HepG2 (cell line): ENCODE data around the gene LCN12. TPM values are rescaled to one million over a fixed set of nuclear protein-coding genes. Genes with fewer than 3 reads are reported as not detected.

Experiments
- ATAC-seq: fragments of 200-7000 bp; cut with Tn5 transposase; 3 replicates; pipeline ENCODE4 v1.9.1; 2020; ENCODE audit warnings: mild to moderate bottlenecking, moderate library complexity
- BruUV-seq: library from RNA; stranded (reverse); fragments of 400-500 nt; replicated peaks from 2 replicates; lab custom pipeline; 2021; lab: Mats Ljungman, UMichigan
- CTCF ChIA-PET: fragments of 300-600 bp; formaldehyde crosslinking; extraction: SDS; loops from one replicate; lab custom pipeline; 2021; ENCODE audit warnings: low total read pairs, inconsistent platforms, low intra/inter-chr PET ratio; lab: Yijun Ruan, JAX
- POLR2A ChIA-PET: fragments of 350-600 bp; sonication (Branson Sonifier 250); formaldehyde crosslinking; loops from one replicate; lab custom pipeline; 2020; ENCODE audit warnings: antibody characterized with exemption, inconsistent platforms; lab: Yijun Ruan, JAX
- DNase-seq: peaks from one replicate; pipeline ENCODE4 v3.0.0-alpha.2; 2015; ENCODE audit warnings: low spot score
- FAIRE-seq: peaks from 3 replicates; lab custom pipeline; 2011; peaks lifted over from hg19 to GRCh38; lab: Jason Lieb, UNC
- H2AFZ ChIP-seq: one replicate; pipeline ENCODE4 v1.6.1; 2011; ENCODE audit warnings: low read length, inconsistent platforms
- H3K27ac ChIP-seq: fragments of 300-600 bp; 3 replicates; pipeline ENCODE4 v1.8.0; 2011; ENCODE audit warnings: mixed run types, mild to moderate bottlenecking, mixed read lengths, low read length, inconsistent platforms; ENCODE audit not compliant: insufficient read depth; ENCODE audit errors: extremely low read length
- H3K27me3 ChIP-seq, 2 experiments: fragments of 200-600 bp in 1 of 2; 2 replicates in 1 of 2; 3 replicates in 1 of 2; pipeline versions ENCODE4 v1.6.0 to v1.8.0; 2011; ENCODE audit warnings: low read length in 2 of 2, mild to moderate bottlenecking in 2 of 2, moderate library complexity in 2 of 2, inconsistent platforms in 1 of 2; ENCODE audit not compliant: insufficient read depth in 2 of 2, control insufficient read depth in 1 of 2
- H3K36me3 ChIP-seq, 2 experiments: fragments of 200-600 bp in 1 of 2; replicated peaks in 1 of 2; 2 replicates in 1 of 2; 3 replicates in 1 of 2; pipeline versions ENCODE4 v1.5.1 to v1.8.0; 2011; ENCODE audit warnings: low read length in 2 of 2, inconsistent platforms in 1 of 2; ENCODE audit not compliant: insufficient read depth in 2 of 2, control insufficient read depth in 1 of 2
- H3K4me1 ChIP-seq: 2 replicates; pipeline ENCODE4 v1.5.1; 2012; ENCODE audit warnings: low read length, inconsistent platforms; ENCODE audit not compliant: insufficient read depth
- H3K4me2 ChIP-seq: 2 replicates; pipeline ENCODE4 v1.6.0; 2011; ENCODE audit warnings: low read depth, low read length, inconsistent platforms
- H3K4me3 ChIP-seq, 3 experiments: fragments of 200-600 bp in 1 of 3; sonication (generic), shearing (Covaris generic) in 1 of 3; replicated peaks in 1 of 3; 2 replicates each; pipeline ENCODE4 v1.5.1; 2011 to 2016; ENCODE audit warnings: low read length in 3 of 3, inconsistent platforms in 2 of 3, low read depth in 2 of 3, mild to moderate bottlenecking in 2 of 3, control low read depth in 1 of 3, mixed read lengths in 1 of 3; ENCODE audit not compliant: insufficient read depth in 1 of 3
- H3K79me2 ChIP-seq: one replicate; pipeline ENCODE4 v1.6.1; 2011; ENCODE audit warnings: low read length, inconsistent platforms; ENCODE audit not compliant: insufficient read depth
- H3K9ac ChIP-seq: 2 replicates; pipeline ENCODE4 v1.6.0; 2011; ENCODE audit warnings: mild to moderate bottlenecking, low read depth, low read length, inconsistent platforms; ENCODE audit not compliant: insufficient read depth
- H3K9me3 ChIP-seq: 2 replicates; pipeline ENCODE4 v1.5.1; 2012; ENCODE audit warnings: mild to moderate bottlenecking, low read length
- H4K20me1 ChIP-seq: 2 replicates; pipeline ENCODE4 v1.6.0; 2011; ENCODE audit warnings: inconsistent platforms, mild to moderate bottlenecking, low read length, moderate library complexity; ENCODE audit not compliant: insufficient read depth
- BRF2 ChIP-seq: sonication (generic); formaldehyde crosslinking; IDR thresholded peaks from 2 replicates; pipeline ENCODE4 v1.8.1; 2022; ENCODE audit warnings: mild to moderate bottlenecking, missing genetic modification reagents
- KLF16 ChIP-seq, 2 experiments: sonication (generic) in 1 of 2; formaldehyde crosslinking in 1 of 2; IDR thresholded peaks; 2 replicates each; pipeline versions ENCODE4 v1.6.1 to v1.8.0; 2016 to 2023; ENCODE audit warnings: missing genetic modification reagents in 2 of 2, missing compliant biosample characterization in 1 of 2
- RBM22 ChIP-seq: fragments of 200-400 bp; formaldehyde crosslinking; optimal IDR thresholded peaks from 2 replicates; pipeline ENCODE3; 2017; ENCODE audit warnings: mild to moderate bottlenecking, low read length, moderate library complexity
- ZBTB39 ChIP-seq: sonication (generic); formaldehyde crosslinking; IDR thresholded peaks from 2 replicates; pipeline ENCODE4 v1.5.0; 2020; ENCODE audit warnings: missing genetic modification reagents
- ZNF605 ChIP-seq: sonication (generic); formaldehyde crosslinking; IDR thresholded peaks from 2 replicates; pipeline ENCODE4 v1.8.0; 2022; ENCODE audit warnings: mild to moderate bottlenecking, missing genetic modification reagents
- WGBS: methylation state at CpG from one replicate; pipeline ENCODE4 v1.1.6; 2017; ENCODE audit warnings: low lambda C conversion rate; 5-methylcytosine and 5-hydroxymethylcytosine counted together
- in situ Hi-C: cut with HindIII; loops from 2 replicates; pipeline ENCODE4 v1.10.0; 2017; ENCODE audit warnings: low pct_unique_long_range_greater_than_20kb; ENCODE audit not compliant: extremely low pct_ligation_motif_present
- intact Hi-C: fragments of 100-400 bp; cut with micrococcal nuclease; formaldehyde crosslinking; loops from one replicate; pipeline ENCODE4 v1.10.0; 2022; ENCODE audit not compliant: unreplicated experiment
- polyA plus RNA-seq, 8 experiments: library from polyadenylated mRNA; depleted of rRNA in 3 of 8; stranded (reverse) in 7 of 8; unstranded in 1 of 8; fragments of >200 nt; fragmentation: Illumina TruSeq in 4 of 8; extraction: Trizol in 4 of 8; gene quantifications; 2 replicates each; pipeline versions ENCODE4 v1.2.1 to v1.2.3, GENCODE V29; 2011 to 2016; ENCODE audit warnings: low read depth in 4 of 8, missing spikeins in 1 of 8, mixed read lengths in 1 of 8; ENCODE audit not compliant: insufficient read depth in 1 of 8
- total RNA-seq, 5 experiments: library from RNA; depleted of rRNA; stranded (reverse); fragments of >200 nt; fragmentation: Illumina TruSeq; extraction: Trizol; gene quantifications; 2 replicates each; pipeline ENCODE4 v1.2.3, GENCODE V29; 2016; ENCODE audit warnings: low read depth in 1 of 5

Gene LCN12
- total and polyA plus RNA-seq, 2 of the 13 experiments (the other 11 are each of a cell fraction or from before 2014, with no cell fraction given): 3.4 to 6.9 TPM

- TF ChIP-seq ZNF605 (CRISPR knock-in tag): no peak
- no peak for TF ChIP-seq KLF16 (CRISPR knock-in tag; IDR thresholded peaks at IDR 0.05)
Measured at GRCh38 chr9:136936645-136937170, 15.4 kb upstream of the LCN12 start (continued).

- no TSS peak for BruUV-seq
- peak overlapping the region; percentile 45 for H3K27ac ChIP-seq
- H2AFZ ChIP-seq: no peak overlapping the region
- intact Hi-C loops: loop anchor here (5.0 kb wide), 1 partner anchor 50 kb away; the partner anchor contains the start of gene TRAF2
- no peak for DNase-seq
- H3K27me3 ChIP-seq: no peaks in the 10 kb centered on the region
- peaks cover 37% of the 10 kb centered on the region for H3K4me1 ChIP-seq
- TF ChIP-seq BRF2 (no peak), ZBTB39 (no peak), RBM22 (peak; percentile 49)
- WGBS: 81% methylated on average over 7 of the region's 15 CpGs
- peaks cover 6 to 32% of the 10 kb centered on the region in 2 experiments for H3K36me3 ChIP-seq
- in situ Hi-C loops: no loop called here
- ChIA-PET CTCF (no interaction called here), POLR2A (interaction anchor here (0.6 kb wide), 1 partner anchor 31 kb away, joined by 3 read pairs; no protein-coding TSS in a partner anchor)
- peak; percentile 18 for ATAC-seq
- H3K4me3 ChIP-seq: no peak overlapping the region
- H3K9me3 ChIP-seq: no peaks in the 10 kb centered on the region
- no peak for FAIRE-seq
- H3K4me2 ChIP-seq: peak overlapping the region; percentile 34; the same call in 1 of the 2 replicates
- peak overlapping the region; percentile 1; the same call in 1 of the 2 replicates for H3K9ac ChIP-seq
- H4K20me1 ChIP-seq: no peaks in the 10 kb centered on the region
- H3K79me2 ChIP-seq: no peaks in the 10 kb centered on the region
Measured at GRCh38 chr9:136937186-136938001, 14.7 kb upstream of the LCN12 start.
